Muscle layer of colon (tissue), 2 donors: ENCODE results near the gene EXTL1.
A peak's percentile ranks its signal among the peaks of the same experiment; 100 is the strongest.

Source experiments
- H3K27ac ChIP-seq: one replicate; pipeline ENCODE4 v1.7.0; 2013; ENCODE audit warnings: low read depth, mild to moderate bottlenecking, low read length, moderate library complexity
- H3K27me3 ChIP-seq, 2 donors: one replicate each; pipeline ENCODE4 v1.7.0; 2013; ENCODE audit warnings: low read length in 2 of 2, mild to moderate bottlenecking in 2 of 2; ENCODE audit not compliant: insufficient read depth in 2 of 2, control insufficient read depth in 1 of 2
- H3K36me3 ChIP-seq: one replicate; pipeline ENCODE4 v1.7.0; 2013; ENCODE audit warnings: mild to moderate bottlenecking, low read length; ENCODE audit not compliant: insufficient read depth
- H3K4me1 ChIP-seq: one replicate; pipeline ENCODE4 v1.7.0; 2013; ENCODE audit warnings: mild to moderate bottlenecking, low read length; ENCODE audit not compliant: insufficient read depth
- H3K4me3 ChIP-seq, 2 donors: one replicate each; pipeline ENCODE4 v1.7.0; 2013; ENCODE audit warnings: low read length in 2 of 2, low read depth in 1 of 2, mild to moderate bottlenecking in 1 of 2, moderate library complexity in 1 of 2
- H3K9ac ChIP-seq: one replicate; pipeline ENCODE4 v1.7.0; 2013; ENCODE audit warnings: low read length
- H3K9me3 ChIP-seq: one replicate; pipeline ENCODE4 v1.7.0; 2013; ENCODE audit warnings: mild to moderate bottlenecking, low read length
- donor health status: abdominal sarcoma.
- donor health status: Adenocarcinoma of cecum.

The EXTL1 gene

DNA sequence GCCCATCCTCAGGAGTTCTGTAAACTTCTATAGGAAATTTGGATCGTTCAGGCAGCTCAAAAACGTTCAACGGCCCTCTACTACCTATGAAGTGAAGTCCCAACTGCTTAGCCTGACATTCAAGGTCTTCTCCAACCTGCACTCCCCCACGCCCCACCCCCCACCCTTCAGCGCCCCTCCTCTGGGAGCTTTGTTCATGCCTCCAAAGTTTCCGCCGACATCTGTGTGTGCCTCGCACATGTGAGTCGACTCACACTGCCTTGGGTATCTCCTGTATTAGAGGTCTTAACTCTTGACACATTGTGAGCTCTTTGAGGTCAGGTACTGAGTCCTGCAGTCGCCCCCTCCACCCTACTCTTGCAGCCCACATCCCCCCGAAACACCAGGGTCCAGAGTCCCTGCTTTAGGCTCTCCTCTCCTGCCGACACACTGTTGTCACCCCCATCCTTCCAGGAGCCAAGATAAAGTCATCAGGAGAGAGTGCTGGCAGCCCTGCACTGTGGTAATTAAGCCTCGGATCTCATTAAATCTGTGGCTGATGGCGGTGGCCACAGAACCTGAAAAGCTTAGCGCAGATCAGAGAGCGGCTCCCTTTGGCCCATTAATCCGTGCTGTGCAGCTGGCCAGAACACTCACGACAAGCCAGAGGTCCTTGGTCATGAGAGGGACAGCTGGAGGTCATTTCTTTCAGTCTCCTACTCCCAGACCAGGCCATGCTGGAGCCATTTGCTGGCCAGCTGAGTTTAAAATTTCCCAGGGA is 22.4 kb upstream of the EXTL1 start:
- Histone ChIP-seq H3K27ac (no peak overlapping the region), H3K9ac (peak overlapping the region; percentile 54), H3K36me3 (no peaks in the 10 kb centered on the region), H3K9me3 (no peaks in the 10 kb centered on the region), H3K4me3 (peak overlapping the region in 1 of 2 donors; percentile 71), H3K4me1 (peaks cover 15% of the 10 kb centered on the region), H3K27me3 (no peaks in the 10 kb centered on the region)

DNA sequence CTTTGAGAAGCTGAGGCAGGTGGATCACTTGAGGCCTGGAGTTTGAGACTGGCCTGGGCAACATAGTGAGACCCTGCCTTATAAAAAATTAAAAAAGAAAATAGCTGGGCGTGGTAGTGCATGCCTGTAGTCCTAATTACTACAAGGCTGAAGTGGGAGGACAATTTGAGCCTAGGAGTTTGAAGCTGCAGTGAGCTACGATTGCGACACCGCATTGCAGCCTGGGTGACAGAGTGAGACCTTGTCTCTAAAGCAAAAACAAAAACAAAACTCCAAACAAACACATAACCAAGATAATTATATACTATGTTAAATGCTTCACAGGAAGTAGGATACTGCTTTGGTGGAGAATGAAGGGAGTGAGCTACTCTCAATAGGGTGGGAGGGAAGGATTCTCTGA is 18.3 kb upstream of the EXTL1 start:
- H3K4me1 ChIP-seq, result peaks cover 5% of the 10 kb centered on the region
- H3K9me3 ChIP-seq, result no peaks in the 10 kb centered on the region
- H3K4me3 ChIP-seq, result no peak overlapping the region
- H3K9ac ChIP-seq, result no peak overlapping the region
- no peaks in the 10 kb centered on the region for H3K27me3 ChIP-seq
- H3K27ac ChIP-seq, result no peak overlapping the region
- H3K36me3 ChIP-seq, result no peaks in the 10 kb centered on the region

DNA sequence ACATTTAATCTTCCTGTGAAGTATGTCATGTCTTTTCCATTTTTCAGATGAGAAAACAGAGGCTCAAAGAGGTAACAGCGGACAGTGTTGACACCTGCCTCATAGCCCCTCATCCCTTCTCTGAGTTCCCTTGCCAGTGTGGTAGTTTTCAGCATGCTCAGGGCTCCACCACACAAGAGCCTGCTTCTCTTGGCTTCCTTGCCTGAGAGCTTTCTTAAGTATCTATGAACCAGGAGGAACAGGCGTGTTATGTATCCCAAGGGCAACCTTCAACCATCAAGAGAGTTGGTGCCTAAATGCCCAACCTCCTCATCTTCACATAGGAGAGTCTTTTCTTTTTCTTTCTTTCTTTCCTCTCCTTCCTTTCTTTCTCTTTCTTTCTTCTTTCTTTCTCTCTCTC is 17.8 kb upstream of the EXTL1 start:
- Histone ChIP-seq H3K9ac (no peak overlapping the region), H3K4me1 (peaks cover under 1% of the 10 kb centered on the region), H3K27me3 (no peaks in the 10 kb centered on the region), H3K4me3 (no peak overlapping the region), H3K9me3 (no peaks in the 10 kb centered on the region), H3K27ac (no peak overlapping the region), H3K36me3 (no peaks in the 10 kb centered on the region)

DNA sequence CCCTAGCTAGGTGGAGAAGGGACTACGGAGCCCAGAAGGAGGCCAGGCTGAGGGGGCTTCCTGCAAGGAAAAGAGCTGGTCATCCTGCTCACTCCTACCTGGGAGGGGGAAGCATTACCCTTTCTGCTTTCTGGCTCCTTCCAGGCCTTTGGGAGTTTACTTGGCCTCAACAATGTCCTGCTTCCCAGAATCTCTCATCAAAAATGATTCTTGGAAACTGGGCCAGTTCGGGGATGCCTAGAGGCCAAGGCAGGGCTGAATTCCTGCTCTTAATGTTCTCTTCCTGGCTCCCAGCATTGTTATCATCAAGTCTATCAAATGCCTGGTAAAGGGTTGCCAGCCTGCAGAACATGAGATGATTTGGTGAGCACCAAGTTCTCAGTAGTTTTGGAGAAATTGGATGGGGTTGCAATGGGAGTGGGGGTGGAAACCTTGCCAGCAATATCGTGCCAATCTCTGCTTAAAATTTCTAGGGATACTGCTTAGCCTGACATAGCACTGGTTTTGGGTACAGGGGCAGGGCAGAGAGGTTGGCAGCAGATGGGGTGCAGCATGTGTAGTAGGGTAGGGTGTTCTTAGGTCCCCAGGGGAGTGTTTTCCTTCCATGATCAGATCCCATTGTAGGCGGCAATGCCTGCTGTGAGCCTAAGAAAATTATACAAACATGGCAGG is 16.0 kb upstream of the EXTL1 start:
- no peaks in the 10 kb centered on the region for H3K27me3 ChIP-seq
- no peaks in the 10 kb centered on the region for H3K4me1 ChIP-seq
- no peak overlapping the region for H3K27ac ChIP-seq
- H3K4me3 ChIP-seq, result no peak overlapping the region
- H3K9me3 ChIP-seq, result no peaks in the 10 kb centered on the region
- H3K9ac ChIP-seq, result no peak overlapping the region
- H3K36me3 ChIP-seq, result no peaks in the 10 kb centered on the region

DNA sequence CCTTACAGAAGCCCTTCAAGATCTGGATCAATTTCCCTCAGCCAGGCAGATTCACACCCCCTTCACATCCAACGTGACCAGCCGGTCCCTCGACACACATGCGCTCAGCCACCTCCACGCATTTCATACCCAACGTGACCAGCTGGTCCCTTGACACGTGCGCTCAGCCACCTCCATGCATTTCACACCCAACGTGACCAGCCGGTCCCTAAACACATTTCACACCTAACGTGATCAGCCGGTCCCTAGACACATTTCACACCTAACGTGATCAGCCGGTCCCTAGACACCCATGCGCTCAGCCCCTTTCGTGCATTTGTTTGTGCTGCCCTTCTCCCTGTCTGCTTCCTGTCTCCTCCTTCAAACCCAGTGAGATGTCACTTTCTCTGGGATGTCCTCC is 14.9 kb upstream of the EXTL1 start:
- Histone ChIP-seq H3K9ac (no peak overlapping the region), H3K4me3 (no peak overlapping the region), H3K27ac (no peak overlapping the region), H3K9me3 (no peaks in the 10 kb centered on the region), H3K27me3 (no peaks in the 10 kb centered on the region), H3K36me3 (no peaks in the 10 kb centered on the region), H3K4me1 (no peaks in the 10 kb centered on the region)

DNA sequence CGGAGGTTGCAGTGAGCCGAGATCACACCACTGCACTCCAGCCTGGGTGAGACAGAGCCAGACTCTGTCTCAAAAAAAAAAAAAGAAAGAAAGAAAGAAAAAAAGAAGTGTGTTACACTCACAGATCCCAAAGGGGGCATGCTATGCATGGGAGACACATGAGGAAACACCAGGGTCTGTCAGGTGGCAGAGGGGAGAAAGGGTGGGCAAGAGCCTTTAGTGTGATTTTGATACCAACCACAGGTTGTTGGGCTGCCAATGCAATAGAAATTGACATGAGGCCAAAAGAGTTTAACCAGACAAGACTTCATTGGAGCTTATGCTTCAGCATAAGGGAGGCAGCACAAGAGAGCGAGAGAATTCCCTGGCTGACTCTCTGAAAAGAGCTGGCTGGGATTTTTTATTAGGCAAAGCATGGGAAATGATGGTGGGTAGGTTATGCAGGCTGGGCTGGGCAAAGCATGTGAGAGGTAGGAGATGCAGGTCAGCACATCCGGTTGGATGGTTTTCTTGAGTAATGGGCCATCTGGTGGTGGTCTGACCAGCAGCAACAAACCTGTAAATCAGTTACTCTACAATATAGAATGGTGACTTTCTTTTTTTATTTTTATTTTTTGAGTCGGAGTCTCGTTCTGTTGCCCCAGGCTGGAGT is 11.7 kb upstream of the EXTL1 start:
- Histone ChIP-seq H3K9me3 (no peaks in the 10 kb centered on the region), H3K27ac (no peak overlapping the region), H3K4me3 (no peak overlapping the region), H3K4me1 (no peaks in the 10 kb centered on the region), H3K36me3 (no peaks in the 10 kb centered on the region), H3K27me3 (no peaks in the 10 kb centered on the region), H3K9ac (no peak overlapping the region)

DNA sequence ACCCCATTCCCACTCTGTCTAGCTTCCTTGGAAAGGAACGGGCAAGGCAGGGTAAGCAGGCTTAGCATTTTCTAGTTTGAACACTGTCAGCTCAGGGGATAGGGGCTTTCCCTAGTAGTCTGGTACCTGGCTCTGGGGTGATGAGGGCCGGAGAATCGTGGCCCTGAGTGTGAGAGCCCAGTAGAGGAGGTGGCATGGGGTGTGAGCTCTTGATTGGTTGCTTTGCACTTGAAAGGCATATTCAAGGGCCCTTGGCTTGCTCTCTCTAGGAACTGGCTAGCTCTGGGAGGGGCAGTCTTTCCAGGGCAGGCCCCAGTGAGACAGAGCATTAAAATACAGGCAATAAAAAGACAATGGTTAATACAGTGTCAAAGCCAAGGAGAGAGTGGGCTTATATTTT is 10.8 kb upstream of the EXTL1 start:
- Histone ChIP-seq H3K36me3 (no peaks in the 10 kb centered on the region), H3K27ac (no peak overlapping the region), H3K4me3 (no peak overlapping the region), H3K9ac (no peak overlapping the region), H3K27me3 (no peaks in the 10 kb centered on the region), H3K9me3 (no peaks in the 10 kb centered on the region), H3K4me1 (no peaks in the 10 kb centered on the region)

DNA sequence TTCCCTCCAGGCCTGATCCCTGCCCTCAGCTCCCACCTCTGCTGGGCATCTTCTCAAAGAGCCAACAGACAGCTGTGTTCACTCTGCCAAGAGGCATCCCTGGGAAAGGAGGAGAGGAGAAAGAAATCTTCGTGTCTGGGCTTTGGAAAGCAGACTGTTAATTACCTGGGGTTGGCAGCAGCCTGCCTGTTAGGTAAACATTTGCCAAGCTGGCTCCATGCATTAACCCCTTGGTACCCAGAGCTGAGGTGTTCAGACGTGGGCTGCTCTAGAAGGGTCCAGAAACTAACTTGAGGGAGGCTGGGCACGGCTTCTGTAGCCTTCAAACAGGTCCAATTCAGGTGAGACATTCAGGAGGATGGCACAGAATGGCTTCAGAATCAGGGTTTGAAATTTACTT is 8.7 kb upstream of the EXTL1 start:
- no peaks in the 10 kb centered on the region for H3K4me1 ChIP-seq
- H3K36me3 ChIP-seq, result no peaks in the 10 kb centered on the region
- H3K27ac ChIP-seq, result no peak overlapping the region
- H3K9ac ChIP-seq, result no peak overlapping the region
- H3K27me3 ChIP-seq, result no peaks in the 10 kb centered on the region
- no peak overlapping the region for H3K4me3 ChIP-seq
- H3K9me3 ChIP-seq, result no peaks in the 10 kb centered on the region

DNA sequence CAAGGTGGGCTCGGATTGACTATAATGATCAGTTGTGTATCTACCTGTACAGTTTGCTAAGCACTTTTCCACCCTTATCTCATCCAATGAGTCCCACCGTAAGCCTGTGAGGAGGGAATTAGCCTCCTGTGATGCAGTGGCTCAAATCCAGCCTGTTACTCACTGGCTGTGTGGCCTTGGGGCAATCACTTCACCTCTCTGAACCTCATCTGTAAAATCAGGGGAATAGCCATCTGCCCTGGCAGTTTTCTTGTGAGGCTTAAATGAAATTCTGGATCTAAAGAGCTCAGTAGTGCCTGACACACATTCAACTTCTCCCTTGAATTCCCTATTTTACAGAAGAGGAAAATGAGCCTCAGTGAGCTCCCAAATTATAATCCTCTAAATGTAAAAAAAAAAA is 7.4 kb upstream of the EXTL1 start:
- Histone ChIP-seq H3K27ac (no peak overlapping the region), H3K4me3 (no peak overlapping the region), H3K27me3 (no peaks in the 10 kb centered on the region), H3K4me1 (no peaks in the 10 kb centered on the region), H3K36me3 (no peaks in the 10 kb centered on the region), H3K9ac (no peak overlapping the region), H3K9me3 (no peaks in the 10 kb centered on the region)

DNA sequence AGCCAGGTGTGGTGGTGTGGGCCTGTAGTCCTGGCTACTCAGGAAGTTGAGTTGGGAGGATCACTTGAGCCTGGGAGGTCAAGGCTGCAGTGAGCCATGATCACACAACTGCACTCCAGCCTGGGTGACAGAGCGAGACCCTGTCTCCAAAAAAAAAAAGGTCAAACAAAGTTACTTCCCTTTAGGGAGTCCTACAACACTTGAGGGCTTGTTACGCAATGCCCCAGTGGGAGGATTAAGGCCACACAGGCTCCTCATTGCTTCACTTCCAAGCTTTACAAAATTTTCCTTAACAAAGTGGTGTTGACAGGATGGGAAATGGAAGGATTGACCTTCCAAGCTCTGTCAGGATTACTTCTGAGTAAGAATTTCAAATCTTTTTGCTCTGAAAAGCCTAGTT is 6.2 kb upstream of the EXTL1 start:
- no peaks in the 10 kb centered on the region for H3K36me3 ChIP-seq
- H3K27ac ChIP-seq, result no peak overlapping the region
- no peak overlapping the region for H3K9ac ChIP-seq
- H3K9me3 ChIP-seq, result no peaks in the 10 kb centered on the region
- H3K4me1 ChIP-seq, result no peaks in the 10 kb centered on the region
- H3K4me3 ChIP-seq, result no peak overlapping the region
- H3K27me3 ChIP-seq, result no peaks in the 10 kb centered on the region

DNA sequence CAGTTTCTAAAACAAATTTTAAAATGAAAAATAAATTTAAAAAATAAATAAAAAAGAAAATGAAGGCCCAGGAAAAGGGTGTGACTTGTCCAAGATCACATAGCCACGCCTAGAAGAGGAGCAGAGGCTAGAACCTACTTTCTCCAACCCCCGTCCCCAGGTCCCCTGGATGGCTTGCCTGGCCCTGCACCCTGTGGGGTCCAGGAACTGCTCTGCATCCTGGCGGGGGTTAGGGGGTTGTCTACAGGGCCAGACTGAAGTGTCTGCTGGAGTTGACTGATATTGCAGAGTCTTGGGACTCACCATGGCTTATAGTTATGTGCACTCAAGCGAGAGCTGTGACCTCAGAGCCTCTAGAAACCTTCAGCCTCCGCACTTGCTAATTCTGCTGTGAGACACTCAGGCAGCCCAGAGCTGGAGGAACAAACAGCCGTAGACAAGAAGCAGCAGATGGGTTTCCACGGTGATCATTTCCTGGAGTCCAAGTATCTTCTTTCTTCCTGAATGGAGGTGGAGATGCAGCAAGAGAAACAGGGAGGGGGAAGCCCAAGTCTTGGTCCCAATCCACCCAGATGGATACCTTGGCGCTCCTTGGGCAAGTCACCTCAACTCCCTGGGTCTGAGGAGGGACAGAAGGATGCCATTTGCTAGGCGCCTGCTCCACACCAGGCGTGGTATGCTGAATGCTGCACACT is 5.2 kb upstream of the EXTL1 start:
- Histone ChIP-seq H3K36me3 (no peaks in the 10 kb centered on the region), H3K27me3 (no peaks in the 10 kb centered on the region), H3K9ac (no peak overlapping the region), H3K9me3 (no peaks in the 10 kb centered on the region), H3K27ac (no peak overlapping the region), H3K4me1 (peaks cover 2% of the 10 kb centered on the region), H3K4me3 (no peak overlapping the region)
